ENCODE measurements around the gene PROS1.
A peak's percentile ranks its signal among the peaks of the same experiment; 100 is the strongest.

The PROS1 gene

GRCh38 chr3:93973131-93974126, at the start of gene PROS1:
TSS of gene PROS1 (minus strand) at chr3:93973896. CDS start at chr3:93973749, 147 bp downstream.
- peak; percentile 16 for DNase-seq (ENCODE audit: low read depth)

GRCh38 chr3:94020293-94020692, 46.6 kb upstream of the PROS1 start:
- DNase-seq (ENCODE audit: low read depth): no peak

- DNase-seq (ENCODE audit: low read depth): no peak
Observed at GRCh38 chr3:94019659-94020058, 46.0 kb upstream of the PROS1 start.

GRCh38 chr3:94015025-94015424, 41.3 kb upstream of the PROS1 start:
- no peak for DNase-seq (ENCODE audit: low read depth)

- DNase-seq (ENCODE audit: low read depth): no peak
Observed at GRCh38 chr3:94012185-94012584, 38.5 kb upstream of the PROS1 start.

GRCh38 chr3:94011233-94011711, 37.6 kb upstream of the PROS1 start:
- DNase-seq (ENCODE audit: low read depth): no peak

GRCh38 chr3:94009608-94010007, 35.9 kb upstream of the PROS1 start:
- no peak for DNase-seq (ENCODE audit: low read depth)

GRCh38 chr3:94008253-94008652, 34.6 kb upstream of the PROS1 start:
- DNase-seq (ENCODE audit: low read depth): no peak

GRCh38 chr3:94004301-94004910, 30.7 kb upstream of the PROS1 start:
- no peak for DNase-seq (ENCODE audit: low read depth)

- no peak for DNase-seq (ENCODE audit: low read depth)
Observed at GRCh38 chr3:94001827-94002495, 28.3 kb upstream of the PROS1 start.

- no peak for DNase-seq (ENCODE audit: low read depth)
Observed at GRCh38 chr3:94001191-94001590, 27.5 kb upstream of the PROS1 start.

- no peak for DNase-seq (ENCODE audit: low read depth)
Observed at GRCh38 chr3:93994056-93994455, 20.4 kb upstream of the PROS1 start.

- DNase-seq (ENCODE audit: low read depth): no peak
Observed at GRCh38 chr3:93992207-93992606, 18.5 kb upstream of the PROS1 start.

GRCh38 chr3:93991631-93992030, 17.9 kb upstream of the PROS1 start:
- no peak for DNase-seq (ENCODE audit: low read depth)

- no peak for DNase-seq (ENCODE audit: low read depth)
Observed at GRCh38 chr3:93989241-93989640, 15.5 kb upstream of the PROS1 start.

- DNase-seq (ENCODE audit: low read depth): no peak
Observed at GRCh38 chr3:93988764-93989163, 15.1 kb upstream of the PROS1 start.

GRCh38 chr3:93988283-93988682, 14.6 kb upstream of the PROS1 start:
- no peak for DNase-seq (ENCODE audit: low read depth)

- DNase-seq (ENCODE audit: low read depth): no peak
Observed at GRCh38 chr3:93984618-93985017, 10.9 kb upstream of the PROS1 start.

GRCh38 chr3:93983408-93983807, 9.7 kb upstream of the PROS1 start:
- no peak for DNase-seq (ENCODE audit: low read depth)

GRCh38 chr3:93981649-93982048, 8.0 kb upstream of the PROS1 start:
- no peak for DNase-seq (ENCODE audit: low read depth)

- DNase-seq (ENCODE audit: low read depth): peak; percentile 90
Observed at GRCh38 chr3:93979850-93980676, 6.4 kb upstream of the PROS1 start, which contains the start of gene ARL13B. TSS of gene ARL13B (plus strand) at chr3:93980155. CDS start at chr3:93980424, 269 bp downstream.

- DNase-seq (ENCODE audit: low read depth): no peak
Observed at GRCh38 chr3:93969997-93970396, 3.7 kb downstream of the PROS1 start.
